Measurements from ENCODE around the gene C10orf143. TPM values are rescaled to one million over a fixed set of nuclear protein-coding genes. Genes with fewer than 3 reads are reported as not detected.

The C10orf143 gene
- total and polyA plus RNA-seq, 7 experiments from 2014 or later: 2.6 to 36.5 (median 11.6) TPM

- Histone ChIP-seq H3K4me1 (ENCODE audit: control insufficient read depth in 2 of 2, insufficient read depth in 2 of 2, low read length in 2 of 2) (peaks cover 31 to 41% of the 10 kb centered on the region in 2 donors), H3K27ac (ENCODE audit: low read depth, low read length) (no peak overlapping the region), H3K27me3 (ENCODE audit: control insufficient read depth in 2 of 2, insufficient read depth in 2 of 2, low read length in 2 of 2) (no peaks in the 10 kb centered on the region), H3K36me3 (ENCODE audit: control insufficient read depth in 2 of 3, insufficient read depth in 3 of 3, low read length in 3 of 3) (peaks cover 0 to 5% (median 0%) of the 10 kb centered on the region in 3 experiments), H3K9me3 (ENCODE audit: control insufficient read depth in 2 of 3, low read length in 3 of 3) (no peaks in the 10 kb centered on the region), H3K4me3 (ENCODE audit: low read length) (no peak overlapping the region)
- no peak for ATAC-seq
- Mint-ChIP-seq H3K4me3 (peak overlapping the region in 4 of 10 donors; percentile 7 to 36 (median 14)), H3K4me1 (peaks cover 36 to 73% (median 58%) of the 10 kb centered on the region in 7 donors), H3K27me3 (no peaks in the 10 kb centered on the region), H3K36me3 (peaks cover 0 to 21% (median 6%) of the 10 kb centered on the region in 5 donors), H3K27ac (no peak overlapping the region), H3K9me3 (no peaks in the 10 kb centered on the region)
- POLR2A ChIA-PET: interaction anchor here (1.6 kb wide), 1 partner anchor 30 kb away, joined by 10 read pairs; the partner anchor contains the start of gene C10orf143
- CTCF ChIA-PET: interaction anchor here (1.6 kb wide), 1 partner anchor 13 kb away, joined by 3 read pairs; no protein-coding TSS in a partner anchor
- no peak for DNase-seq
- intact Hi-C loops (cut with micrococcal nuclease): no loop called here
These were observed 29.8 kb upstream of the C10orf143 start for GRCh38 chr10:130140425-130140824.

DNA sequence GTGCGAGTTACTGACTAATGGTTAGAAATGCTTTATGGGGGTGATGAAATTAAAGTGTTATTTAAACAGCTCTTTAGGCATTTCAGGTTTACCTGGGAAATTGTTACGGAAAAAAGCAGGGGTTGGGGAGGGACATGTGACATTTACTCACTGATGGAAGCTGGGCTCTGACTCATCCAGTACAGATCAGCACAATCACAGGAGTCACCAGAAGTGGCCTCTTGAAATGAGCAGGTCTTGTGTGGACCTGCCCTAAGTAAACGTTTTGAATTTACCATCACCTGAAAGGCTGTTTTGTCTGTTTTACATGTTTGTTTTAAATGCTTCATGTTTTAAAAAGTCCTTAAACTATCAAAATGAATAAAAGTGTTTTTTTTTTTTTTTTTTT is 27.8 kb upstream of the C10orf143 start:
- Histone ChIP-seq H3K36me3 (ENCODE audit: control insufficient read depth in 2 of 3, insufficient read depth in 3 of 3, low read length in 3 of 3) (peaks cover 0 to 5% (median 0%) of the 10 kb centered on the region in 3 experiments), H3K4me3 (ENCODE audit: low read length) (no peak overlapping the region), H3K27ac (ENCODE audit: low read depth, low read length) (no peak overlapping the region), H3K9me3 (ENCODE audit: control insufficient read depth in 2 of 3, low read length in 3 of 3) (no peaks in the 10 kb centered on the region), H3K4me1 (ENCODE audit: control insufficient read depth in 2 of 2, insufficient read depth in 2 of 2, low read length in 2 of 2) (peaks cover 31 to 41% of the 10 kb centered on the region in 2 donors), H3K27me3 (ENCODE audit: control insufficient read depth in 2 of 2, insufficient read depth in 2 of 2, low read length in 2 of 2) (no peaks in the 10 kb centered on the region)
- DNase-seq: no peak
- peaks cover 41 to 70% (median 64%) of the 10 kb centered on the region in 7 donors for H3K4me1 Mint-ChIP-seq
- POLR2A ChIA-PET: interaction anchor here (0.7 to 4.0 kb wide), 2 partner anchors 8 to 28 kb away, joined by 3 to 74 read pairs; partner anchors contain the start of gene C10orf143
- peak overlapping the region in 1 of 9 donors; percentile 21 for H3K27ac Mint-ChIP-seq
- peak overlapping the region; percentile 81 to 95 (median 88) for H3K4me3 Mint-ChIP-seq
- H3K9me3 Mint-ChIP-seq: no peaks in the 10 kb centered on the region
- no peak for ATAC-seq
- H3K36me3 Mint-ChIP-seq: peaks cover 0 to 15% (median 4%) of the 10 kb centered on the region in 5 donors
- intact Hi-C loops (cut with micrococcal nuclease): loop anchor here in 1 of 2 donors (5.0 kb wide), 1 partner anchor 34 kb away; no protein-coding TSS in a partner anchor
- peaks cover 0 to 8% (median 6%) of the 10 kb centered on the region in 5 donors for H3K27me3 Mint-ChIP-seq
- CTCF ChIA-PET: interaction anchor here (0.7 kb wide), 1 partner anchor 51 kb away, joined by 3 read pairs; no protein-coding TSS in a partner anchor

DNA sequence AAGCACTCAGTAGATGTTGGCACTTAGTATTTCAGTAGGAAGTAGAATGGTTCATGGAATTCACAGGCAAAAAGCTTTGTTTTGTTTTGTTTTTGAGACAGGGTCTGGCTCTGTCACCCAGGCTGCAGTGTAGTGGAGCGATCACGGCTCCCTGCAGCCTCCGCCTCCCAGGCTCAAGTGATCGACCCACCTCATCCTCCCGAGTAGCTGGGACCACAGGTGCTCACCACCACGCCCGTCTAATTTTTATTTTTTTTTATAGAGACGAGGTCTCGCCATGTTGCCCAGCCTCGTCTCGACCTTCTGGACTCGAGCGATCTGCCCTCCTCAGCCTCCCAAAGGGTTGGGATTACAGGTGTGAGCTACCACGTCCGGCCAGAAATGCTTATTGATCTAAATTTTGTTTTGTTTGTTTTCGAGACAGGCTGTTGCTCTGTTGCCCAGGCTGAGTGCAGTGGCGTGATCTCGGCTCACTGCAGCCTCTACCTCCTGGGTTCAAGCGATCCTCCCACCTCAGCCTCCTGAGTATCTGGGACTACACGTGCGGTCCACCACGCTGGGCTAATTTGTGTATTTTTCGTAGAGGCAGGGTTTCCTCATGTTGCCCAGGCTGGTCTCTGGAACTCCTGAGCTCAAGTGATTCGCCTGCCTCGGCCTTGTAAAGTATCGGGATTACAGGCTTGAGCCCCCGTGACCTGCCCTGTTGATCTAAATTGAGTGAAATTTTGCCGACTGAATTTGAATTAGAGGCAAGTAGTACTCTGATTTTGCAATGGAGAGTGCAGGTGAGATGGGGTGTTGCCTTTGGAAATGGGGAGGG is 27.2 kb upstream of the C10orf143 start:
- H3K4me1 Mint-ChIP-seq: peaks cover 37 to 64% (median 60%) of the 10 kb centered on the region in 7 donors

GRCh38 chr10:130137090-130137448 is 26.4 kb upstream of the C10orf143 start:
- H3K4me1 Mint-ChIP-seq: peaks cover 29 to 56% (median 52%) of the 10 kb centered on the region in 7 donors
- Histone ChIP-seq H3K27me3 (ENCODE audit: control insufficient read depth in 2 of 2, insufficient read depth in 2 of 2, low read length in 2 of 2) (no peaks in the 10 kb centered on the region), H3K4me3 (ENCODE audit: low read length) (peak overlapping the region; percentile 63), H3K9me3 (ENCODE audit: control insufficient read depth in 2 of 3, low read length in 3 of 3) (no peaks in the 10 kb centered on the region), H3K4me1 (ENCODE audit: control insufficient read depth in 2 of 2, insufficient read depth in 2 of 2, low read length in 2 of 2) (peaks cover 29 to 39% of the 10 kb centered on the region in 2 donors), H3K36me3 (ENCODE audit: control insufficient read depth in 2 of 3, insufficient read depth in 3 of 3, low read length in 3 of 3) (no peaks in the 10 kb centered on the region), H3K27ac (ENCODE audit: low read depth, low read length) (peak overlapping the region; percentile 86)
- DNase-seq (no peak), ATAC-seq (no peak)
- ChIA-PET POLR2A (interaction anchor here (0.6 to 4.0 kb wide), 3 partner anchors 16 to 38 kb away, joined by 3 to 74 read pairs (median 3); partner anchors contain the start of gene C10orf143), CTCF (no interaction called here)
- H3K9me3 Mint-ChIP-seq: no peaks in the 10 kb centered on the region
- peaks cover 0 to 10% (median 6%) of the 10 kb centered on the region in 5 donors for H3K27me3 Mint-ChIP-seq
- peak overlapping the region; percentile 81 to 95 (median 88) for H3K4me3 Mint-ChIP-seq
- intact Hi-C loops (cut with micrococcal nuclease): loop anchor here (2.0 to 5.0 kb wide), 4 partner anchors 34 to 670 kb away; partner anchors contain the start of gene MGMT (in 1 of the 2)
- peak overlapping the region in 5 of 9 donors; percentile 52 to 86 (median 71) for H3K27ac Mint-ChIP-seq
- H3K36me3 Mint-ChIP-seq: peaks cover 0 to 8% (median 4%) of the 10 kb centered on the region in 5 donors

More for the DNA sequence above, 27.2 kb upstream of the C10orf143 start:
- H3K27ac Mint-ChIP-seq: peak overlapping the region in 5 of 9 donors; percentile 5 to 86 (median 56)
- Histone ChIP-seq H3K9me3 (ENCODE audit: control insufficient read depth in 2 of 3, low read length in 3 of 3) (no peaks in the 10 kb centered on the region), H3K27me3 (ENCODE audit: control insufficient read depth in 2 of 2, insufficient read depth in 2 of 2, low read length in 2 of 2) (no peaks in the 10 kb centered on the region), H3K36me3 (ENCODE audit: control insufficient read depth in 2 of 3, insufficient read depth in 3 of 3, low read length in 3 of 3) (peaks cover 0 to 3% (median 0%) of the 10 kb centered on the region in 3 experiments), H3K4me3 (ENCODE audit: low read length) (peak overlapping the region; percentile 63), H3K27ac (ENCODE audit: low read depth, low read length) (no peak overlapping the region), H3K4me1 (ENCODE audit: control insufficient read depth in 2 of 2, insufficient read depth in 2 of 2, low read length in 2 of 2) (peaks cover 31 to 41% of the 10 kb centered on the region in 2 donors)
- ATAC-seq (no peak), DNase-seq (no peak)
- ChIA-PET POLR2A (interaction anchor here (0.6 to 4.0 kb wide), 3 partner anchors 9 to 39 kb away, joined by 3 to 74 read pairs (median 3); partner anchors contain the start of gene C10orf143), CTCF (interaction anchor here (0.7 kb wide), 1 partner anchor 52 kb away, joined by 3 read pairs; no protein-coding TSS in a partner anchor)
- H3K27me3 Mint-ChIP-seq: peaks cover 0 to 8% (median 6%) of the 10 kb centered on the region in 5 donors
- H3K4me3 Mint-ChIP-seq: peak overlapping the region; percentile 81 to 95 (median 88)
- H3K9me3 Mint-ChIP-seq: no peaks in the 10 kb centered on the region
- H3K36me3 Mint-ChIP-seq: peaks cover 0 to 15% (median 4%) of the 10 kb centered on the region in 5 donors
- intact Hi-C loops (cut with micrococcal nuclease): loop anchor here (2.0 to 5.0 kb wide), 4 partner anchors 33 to 671 kb away; partner anchors contain the start of gene MGMT (in 1 of the 2)

DNA sequence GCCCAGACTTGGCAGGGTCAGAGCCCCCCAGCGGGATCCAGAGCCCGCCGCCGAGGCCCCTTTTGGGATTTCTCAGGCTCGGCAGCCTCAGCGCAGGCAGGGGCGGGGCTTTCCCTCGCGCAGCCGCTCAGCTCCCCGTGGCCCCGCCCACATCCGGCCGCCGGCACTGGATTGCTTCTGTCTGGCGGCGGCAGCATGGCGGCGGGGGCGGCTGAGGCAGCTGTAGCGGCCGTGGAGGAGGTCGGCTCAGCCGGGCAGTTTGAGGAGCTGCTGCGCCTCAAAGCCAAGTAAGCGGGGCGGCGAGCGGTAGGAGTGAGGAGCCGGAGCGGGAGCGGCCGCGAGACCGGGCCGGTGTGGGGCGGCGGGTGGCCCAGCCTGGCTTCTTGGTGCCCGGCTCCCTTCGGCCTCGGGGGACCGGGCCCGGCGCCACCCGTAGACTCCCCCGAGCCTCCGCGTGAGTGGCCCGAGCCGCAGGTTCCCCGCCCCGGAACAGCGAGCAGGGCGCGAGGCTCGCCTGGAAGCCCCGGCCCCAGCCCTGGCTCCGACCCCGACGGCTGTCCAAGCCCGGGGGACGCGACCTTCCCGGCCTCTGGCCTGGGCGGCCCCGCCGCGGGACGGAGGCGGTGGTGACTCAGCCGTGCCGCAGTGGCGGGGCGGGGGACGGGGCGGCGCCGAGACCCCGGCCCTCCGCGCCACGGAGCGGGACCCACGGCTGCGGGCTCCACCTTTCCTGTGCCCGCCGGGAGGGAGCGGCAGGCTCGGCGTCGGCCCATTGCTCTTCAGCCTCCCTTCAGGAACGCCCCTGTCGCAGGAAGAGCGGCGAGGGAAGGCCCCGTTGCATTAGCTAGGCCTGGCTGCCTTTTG is 25.8 kb upstream of the C10orf143 start, which contains the start of gene GLRX3:
Gene GLRX3 (plus strand): TSS at position 166 of the 864 bp plus-strand sequence. CDS start 30 bp downstream, at position 196.
- ATAC-seq (peak; percentile 99), DNase-seq (peak; percentile 79 to 95 (median 87))
- H3K4me3 ChIP-seq (ENCODE audit: low read length): peak within 1 kb of the TSS; percentile 63
- peaks cover 0 to 13% (median 6%) of the 10 kb centered on the region in 5 donors for H3K27me3 Mint-ChIP-seq
- H3K36me3 ChIP-seq (ENCODE audit: control insufficient read depth in 2 of 3, insufficient read depth in 3 of 3, low read length in 3 of 3): no peaks in the 10 kb centered on the region
- ChIA-PET POLR2A (interaction anchor here (0.6 to 4.0 kb wide), 7 partner anchors 17 to 1105 kb away, joined by 3 to 74 read pairs (median 4); partner anchors contain the start of genes C10orf143 and MGMT), CTCF (interaction anchor here (0.8 to 1.1 kb wide), 3 partner anchors 9 to 41 kb away, joined by 3 to 15 read pairs (median 3); partner anchors contain the start of gene C10orf143)
- peak within 1 kb of the TSS; percentile 81 to 95 (median 90) for H3K4me3 Mint-ChIP-seq
- intact Hi-C loops (cut with micrococcal nuclease): loop anchor here (1.0 to 5.0 kb wide), 8 partner anchors 8 to 670 kb away; partner anchors contain the start of genes MGMT (in 2 of the 2) and C10orf143 (in 1 of the 2)
- peaks cover 23 to 32% of the 10 kb centered on the region in 2 donors for H3K4me1 ChIP-seq (ENCODE audit: control insufficient read depth in 2 of 2, insufficient read depth in 2 of 2, low read length in 2 of 2)
- H3K4me1 Mint-ChIP-seq: peaks cover 28 to 50% (median 46%) of the 10 kb centered on the region in 7 donors
- H3K27ac ChIP-seq (ENCODE audit: low read depth, low read length): peak within 1 kb of the TSS; percentile 86
- peak within 1 kb of the TSS in 7 of 9 donors; percentile 48 to 93 (median 85) for H3K27ac Mint-ChIP-seq
- H3K27me3 ChIP-seq (ENCODE audit: control insufficient read depth in 2 of 2, insufficient read depth in 2 of 2, low read length in 2 of 2): no peaks in the 10 kb centered on the region
- H3K9me3 ChIP-seq (ENCODE audit: control insufficient read depth in 2 of 3, low read length in 3 of 3): no peaks in the 10 kb centered on the region
- H3K9me3 Mint-ChIP-seq: no peaks in the 10 kb centered on the region
- H3K36me3 Mint-ChIP-seq: peaks cover 0 to 5% (median 4%) of the 10 kb centered on the region in 5 donors
